Endodermal cell (in vitro differentiated cells): Measurements from ENCODE around the gene HSP90B1. TPM values are rescaled to one million over a fixed set of nuclear protein-coding genes. Genes with fewer than 3 reads are reported as not detected.

Source experiments
- DNase-seq: peaks from one replicate; pipeline ENCODE4 v3.0.0-alpha.2; 2017
- H3K27ac ChIP-seq: 2 replicates; pipeline ENCODE4 v1.5.1; 2013; ENCODE audit warnings: mild to moderate bottlenecking, low read depth, low read length, moderate library complexity
- H3K27me3 ChIP-seq: 2 replicates; pipeline ENCODE4 v1.6.1; 2013; ENCODE audit warnings: mild to moderate bottlenecking, low read length, moderate library complexity; ENCODE audit not compliant: insufficient read depth, control insufficient read depth, poor library complexity, severe bottlenecking
- H3K36me3 ChIP-seq: 2 replicates; pipeline ENCODE4 v1.7.0; 2013; ENCODE audit warnings: mild to moderate bottlenecking, low read length, moderate library complexity; ENCODE audit not compliant: control insufficient read depth, insufficient read depth
- H3K4me1 ChIP-seq: one replicate; pipeline ENCODE4 v1.7.0; 2013; ENCODE audit warnings: low read length; ENCODE audit not compliant: control insufficient read depth, insufficient read depth
- H3K4me3 ChIP-seq: 2 replicates; pipeline ENCODE4 v1.5.1; 2013; ENCODE audit warnings: mild to moderate bottlenecking, low read length, moderate library complexity
- H3K9ac ChIP-seq: 2 replicates; pipeline ENCODE4 v1.6.1; 2013; ENCODE audit warnings: mild to moderate bottlenecking, low read length, moderate library complexity; ENCODE audit not compliant: poor library complexity, severe bottlenecking; ENCODE audit errors: extremely low read depth
- H3K9me3 ChIP-seq: 2 replicates; pipeline ENCODE4 v1.6.1; 2013; ENCODE audit warnings: mild to moderate bottlenecking, low read length, moderate library complexity; ENCODE audit not compliant: control insufficient read depth
- H3K27ac Mint-ChIP-seq: 2 replicates; pipeline ENCODE4 v1.8.0; 2020; ENCODE audit warnings: mixed read lengths
- H3K27me3 Mint-ChIP-seq: 2 replicates; pipeline ENCODE4 v1.8.0; 2021; ENCODE audit warnings: mild to moderate bottlenecking, mixed read lengths; ENCODE audit not compliant: insufficient read depth
- H3K36me3 Mint-ChIP-seq: 2 replicates; pipeline ENCODE4 v1.8.0; 2020; ENCODE audit warnings: low read depth, mixed read lengths
- H3K4me1 Mint-ChIP-seq: 2 replicates; pipeline ENCODE4 v1.8.0; 2020; ENCODE audit warnings: mixed read lengths
- H3K4me3 Mint-ChIP-seq: 2 replicates; pipeline ENCODE4 v1.8.0; 2020; ENCODE audit warnings: mild to moderate bottlenecking, moderate library complexity, mixed read lengths
- H3K9me3 Mint-ChIP-seq: 2 replicates; pipeline ENCODE4 v1.8.0; 2020; ENCODE audit warnings: mild to moderate bottlenecking, mixed read lengths
- CTCF ChIP-seq: fragments of 200-600 bp; sonication (generic); conservative IDR thresholded peaks from 2 replicates; pipeline ENCODE4 v1.5.0; 2021; ENCODE audit warnings: antibody characterized with exemption, mild to moderate bottlenecking
- WGBS, 2 experiments: methylation state at CpG; one replicate each; pipeline versions ENCODE4 v1.1.5 to v1.1.7; 2013; ENCODE audit warnings: missing lambda C conversion rate in 2 of 2, mixed read lengths in 1 of 2; ENCODE audit not compliant: insufficient coverage in 1 of 2, insufficient read length in 1 of 2; 5-methylcytosine and 5-hydroxymethylcytosine counted together
- total RNA-seq, 2 donors: library from RNA; stranded (reverse); fragmentation: NEBNext Ultra II Directional in 1 of 2; extraction: Animal tissue kit (Norgen Biotek cat#: 25700) in 1 of 2; gene quantifications; 2 replicates in 1 of 2; 3 replicates in 1 of 2; pipeline ENCODE4 v1.2.1, GENCODE V29; 2021

HSP90B1 gene
- total RNA-seq, 2 donors from 2014 or later: 1,047 to 1,509 TPM

- no peaks in the 10 kb centered on the region for H3K36me3 Mint-ChIP-seq
- 70 to 85% methylated on average over 4 to 9 of the region's 9 CpGs for WGBS, 2 experiments
- no peak overlapping the region for H3K4me3 Mint-ChIP-seq
These were observed 5.2 kb upstream of the HSP90B1 start for GRCh38 chr12:103924761-103925641.

GRCh38 chr12:103928682-103929045, 1.5 kb upstream of the HSP90B1 start:
- Histone ChIP-seq H3K9ac (peak overlapping the region; percentile 98), H3K27ac (no peak overlapping the region), H3K36me3 (peaks cover 27% of the 10 kb centered on the region), H3K4me3 (peak overlapping the region; percentile 86), H3K9me3 (no peaks in the 10 kb centered on the region), H3K4me1 (peaks cover 3% of the 10 kb centered on the region), H3K27me3 (no peaks in the 10 kb centered on the region)
- WGBS, 2 experiments: 49 to 74% methylated on average over 12 of the region's 12 CpGs
- Mint-ChIP-seq H3K27ac (peak overlapping the region; percentile 91), H3K4me1 (peaks cover 39% of the 10 kb centered on the region), H3K27me3 (peaks cover 1% of the 10 kb centered on the region), H3K9me3 (no peaks in the 10 kb centered on the region), H3K36me3 (peaks cover 28% of the 10 kb centered on the region), H3K4me3 (peak overlapping the region; percentile 82)
- TF ChIP-seq CTCF: no peak
- DNase-seq: no peak

More at GRCh38 chr12:103924761-103925641, 5.2 kb upstream of the HSP90B1 start:
- no peak overlapping the region for H3K9ac ChIP-seq
- no peak overlapping the region for H3K4me3 ChIP-seq
- no peak for TF ChIP-seq CTCF
- H3K27ac ChIP-seq: no peak overlapping the region
- H3K27ac Mint-ChIP-seq: no peak overlapping the region
- DNase-seq: peak; percentile 74
- no peaks in the 10 kb centered on the region for H3K36me3 ChIP-seq
- H3K4me1 Mint-ChIP-seq: peaks cover 20% of the 10 kb centered on the region
- no peaks in the 10 kb centered on the region for H3K9me3 Mint-ChIP-seq
- no peaks in the 10 kb centered on the region for H3K4me1 ChIP-seq
- H3K9me3 ChIP-seq: no peaks in the 10 kb centered on the region
- H3K27me3 ChIP-seq: no peaks in the 10 kb centered on the region
- peaks cover 1% of the 10 kb centered on the region for H3K27me3 Mint-ChIP-seq

GRCh38 chr12:103929046-103929783, 995 bp upstream of the HSP90B1 start:
- H3K27ac Mint-ChIP-seq: peak overlapping the region; percentile 91
- Histone ChIP-seq H3K27me3 (no peaks in the 10 kb centered on the region), H3K36me3 (peaks cover 32% of the 10 kb centered on the region), H3K9ac (peak overlapping the region; percentile 98), H3K4me3 (peak overlapping the region; percentile 86), H3K27ac (peak overlapping the region; percentile 93), H3K9me3 (no peaks in the 10 kb centered on the region), H3K4me1 (peaks cover 5% of the 10 kb centered on the region)
- no peak for TF ChIP-seq CTCF
- H3K4me3 Mint-ChIP-seq: peak overlapping the region; percentile 82
- peaks cover 1% of the 10 kb centered on the region for H3K27me3 Mint-ChIP-seq
- no peaks in the 10 kb centered on the region for H3K9me3 Mint-ChIP-seq
- 2% methylated on average over 29 to 37 of the region's 37 CpGs for WGBS, 2 experiments
- peaks cover 42% of the 10 kb centered on the region for H3K4me1 Mint-ChIP-seq
- peaks cover 32% of the 10 kb centered on the region for H3K36me3 Mint-ChIP-seq
- DNase-seq: peak; percentile 96
